ENCODE results near the gene GALNT11. TPM values are rescaled to one million over a fixed set of nuclear protein-coding genes. Genes with fewer than 3 reads are reported as not detected.
"Not testable (repeated sequence)": the region's sequence is repeated elsewhere in the genome, so short reads cannot be mapped to it uniquely, and the experiment has no call there.

The GALNT11 gene
- total RNA-seq, 2 donors from 2014 or later: 32.7 to 35.3 TPM

DNA sequence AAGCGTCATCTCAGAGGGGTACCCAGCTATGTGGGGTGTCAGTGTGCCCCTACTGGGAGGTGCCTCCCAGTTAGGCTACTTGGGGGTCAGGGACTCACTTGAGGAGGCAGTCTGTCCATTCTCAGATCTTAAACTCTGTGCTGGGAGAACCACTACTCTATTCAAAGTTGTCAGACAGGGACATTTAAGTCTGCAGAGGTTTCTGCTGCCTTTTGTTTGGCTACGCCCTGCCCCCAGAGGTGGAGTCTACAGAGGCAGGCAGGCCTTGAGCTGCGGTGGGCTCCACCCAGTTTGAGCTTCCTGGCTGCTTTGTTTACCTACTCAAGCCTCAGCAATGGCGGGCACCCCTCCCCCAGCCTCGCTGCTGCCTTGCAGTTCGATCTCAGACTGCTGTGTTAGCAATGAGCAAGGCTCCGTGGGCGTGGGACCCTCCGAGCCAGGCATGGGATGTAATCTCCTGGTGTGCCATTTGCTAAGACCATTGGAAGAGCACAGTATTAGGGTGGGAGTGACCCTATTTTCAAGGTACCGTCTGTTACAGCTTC lies 40.4 kb downstream of the GALNT11 start:
- not testable (repeated sequence) for DNase-seq; H3K27me3 ChIP-seq (ENCODE audit: control insufficient read depth, insufficient read depth, low read length, poor library complexity, severe bottlenecking); H3K27me3 Mint-ChIP-seq (ENCODE audit: insufficient read depth); H3K4me1 ChIP-seq (ENCODE audit: control insufficient read depth, insufficient read depth, low read length); H3K27ac ChIP-seq (ENCODE audit: low read depth, low read length); H3K4me3 ChIP-seq (ENCODE audit: low read length); H3K27ac Mint-ChIP-seq; H3K36me3 ChIP-seq (ENCODE audit: control insufficient read depth, insufficient read depth, low read length); H3K4me1 Mint-ChIP-seq; H3K9ac ChIP-seq (ENCODE audit: extremely low read depth, low read length, poor library complexity, severe bottlenecking); H3K4me3 Mint-ChIP-seq
- peaks cover 52% of the 10 kb centered on the region for H3K9me3 ChIP-seq (ENCODE audit: control insufficient read depth, low read length)
- Mint-ChIP-seq H3K9me3 (peaks cover 84% of the 10 kb centered on the region), H3K36me3 (ENCODE audit: low read depth) (peaks cover 54% of the 10 kb centered on the region)
- WGBS, 2 experiments (ENCODE audit: insufficient coverage in 1 of 2, insufficient read length in 1 of 2): 87 to 92% methylated on average over 3 to 10 of the region's 10 CpGs

GRCh38 chr7:152072421-152072820 lies 46.9 kb downstream of the GALNT11 start:
- H3K36me3 Mint-ChIP-seq (ENCODE audit: low read depth): peaks cover 21% of the 10 kb centered on the region
- H3K27me3 Mint-ChIP-seq (ENCODE audit: insufficient read depth): no peaks in the 10 kb centered on the region
- DNase-seq: no peak
- peaks cover 31% of the 10 kb centered on the region for H3K9me3 Mint-ChIP-seq
- peaks cover 15% of the 10 kb centered on the region for H3K4me1 ChIP-seq (ENCODE audit: control insufficient read depth, insufficient read depth, low read length)
- no peak overlapping the region for H3K27ac Mint-ChIP-seq
- no peak overlapping the region for H3K4me3 Mint-ChIP-seq
- 89 to 100% methylated on average over 3 to 4 of the region's 4 CpGs for WGBS, 2 experiments (ENCODE audit: insufficient coverage in 1 of 2, insufficient read length in 1 of 2)
- peaks cover 38% of the 10 kb centered on the region for H3K9me3 ChIP-seq (ENCODE audit: control insufficient read depth, low read length)
- no peak overlapping the region for H3K9ac ChIP-seq (ENCODE audit: extremely low read depth, low read length, poor library complexity, severe bottlenecking)
- H3K4me3 ChIP-seq (ENCODE audit: low read length): no peak overlapping the region
- no peak overlapping the region for H3K27ac ChIP-seq (ENCODE audit: low read depth, low read length)
- H3K27me3 ChIP-seq (ENCODE audit: control insufficient read depth, insufficient read depth, low read length, poor library complexity, severe bottlenecking): no peaks in the 10 kb centered on the region
- TF ChIP-seq, protein P1, sequence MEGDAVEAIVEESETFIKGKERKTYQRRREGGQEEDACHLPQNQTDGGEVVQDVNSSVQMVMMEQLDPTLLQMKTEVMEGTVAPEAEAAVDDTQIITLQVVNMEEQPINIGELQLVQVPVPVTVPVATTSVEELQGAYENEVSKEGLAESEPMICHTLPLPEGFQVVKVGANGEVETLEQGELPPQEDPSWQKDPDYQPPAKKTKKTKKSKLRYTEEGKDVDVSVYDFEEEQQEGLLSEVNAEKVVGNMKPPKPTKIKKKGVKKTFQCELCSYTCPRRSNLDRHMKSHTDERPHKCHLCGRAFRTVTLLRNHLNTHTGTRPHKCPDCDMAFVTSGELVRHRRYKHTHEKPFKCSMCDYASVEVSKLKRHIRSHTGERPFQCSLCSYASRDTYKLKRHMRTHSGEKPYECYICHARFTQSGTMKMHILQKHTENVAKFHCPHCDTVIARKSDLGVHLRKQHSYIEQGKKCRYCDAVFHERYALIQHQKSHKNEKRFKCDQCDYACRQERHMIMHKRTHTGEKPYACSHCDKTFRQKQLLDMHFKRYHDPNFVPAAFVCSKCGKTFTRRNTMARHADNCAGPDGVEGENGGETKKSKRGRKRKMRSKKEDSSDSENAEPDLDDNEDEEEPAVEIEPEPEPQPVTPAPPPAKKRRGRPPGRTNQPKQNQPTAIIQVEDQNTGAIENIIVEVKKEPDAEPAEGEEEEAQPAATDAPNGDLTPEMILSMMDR (conservative IDR thresholded peaks at IDR 0.05): no peak
- H3K36me3 ChIP-seq (ENCODE audit: control insufficient read depth, insufficient read depth, low read length): peaks cover 3% of the 10 kb centered on the region
- peaks cover 35% of the 10 kb centered on the region for H3K4me1 Mint-ChIP-seq

DNA sequence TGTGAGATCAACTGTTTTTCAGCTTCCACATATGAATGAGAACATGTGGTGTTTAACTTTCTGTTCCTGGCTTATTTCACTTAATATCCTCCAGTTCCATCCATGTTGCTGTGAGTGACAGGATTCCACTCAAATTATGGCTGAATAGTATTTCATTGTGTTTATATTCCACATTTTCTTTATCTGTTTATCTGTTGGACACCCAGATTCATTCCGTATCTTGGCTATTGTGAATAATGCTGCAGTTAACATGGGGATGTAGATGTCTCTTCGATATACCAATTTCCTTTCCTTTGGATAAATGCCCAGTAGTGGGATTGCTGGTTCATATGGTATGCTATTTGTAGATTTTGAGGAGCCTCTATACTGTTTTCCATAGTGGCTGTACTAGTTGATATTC lies 47.9 kb downstream of the GALNT11 start:
- H3K4me1 Mint-ChIP-seq: peaks cover 40% of the 10 kb centered on the region
- WGBS, 2 experiments (ENCODE audit: insufficient coverage in 1 of 2, insufficient read length in 1 of 2): 100% methylated on average over 2 of the region's 2 CpGs; no CpG with 5 or more reads in 1 of the 2 experiments

More for the DNA sequence above, 47.9 kb downstream of the GALNT11 start:
- peaks cover 30% of the 10 kb centered on the region for H3K9me3 ChIP-seq (ENCODE audit: control insufficient read depth, low read length)
- H3K4me3 ChIP-seq (ENCODE audit: low read length): no peak overlapping the region
- DNase-seq: no peak
- TF ChIP-seq, protein P1 (conservative IDR thresholded peaks at IDR 0.05): no peak
- no peak overlapping the region for H3K27ac ChIP-seq (ENCODE audit: low read depth, low read length)
- no peaks in the 10 kb centered on the region for H3K27me3 Mint-ChIP-seq (ENCODE audit: insufficient read depth)
- no peaks in the 10 kb centered on the region for H3K36me3 ChIP-seq (ENCODE audit: control insufficient read depth, insufficient read depth, low read length)
- peaks cover 17% of the 10 kb centered on the region for H3K4me1 ChIP-seq (ENCODE audit: control insufficient read depth, insufficient read depth, low read length)
- H3K9me3 Mint-ChIP-seq: peaks cover 22% of the 10 kb centered on the region
- H3K4me3 Mint-ChIP-seq: no peak overlapping the region
- H3K27me3 ChIP-seq (ENCODE audit: control insufficient read depth, insufficient read depth, low read length, poor library complexity, severe bottlenecking): no peaks in the 10 kb centered on the region
- no peak overlapping the region for H3K27ac Mint-ChIP-seq
- peaks cover 12% of the 10 kb centered on the region for H3K36me3 Mint-ChIP-seq (ENCODE audit: low read depth)
- H3K9ac ChIP-seq (ENCODE audit: extremely low read depth, low read length, poor library complexity, severe bottlenecking): no peak overlapping the region
